NCI-H774 (cell line): ENCODE results near the gene HNF1B.

Experiments
- DNase-seq: peaks from one replicate; lab custom pipeline; 2025; lab: John Stamatoyannopoulos, UW

HNF1B gene

GRCh38 chr17:37735165-37735564, 9.7 kb downstream of the HNF1B start:
- DNase-seq, result no peak

- DNase-seq, result no peak
Observed at GRCh38 chr17:37732316-37732715, 12.5 kb downstream of the HNF1B start.

GRCh38 chr17:37731056-37731455, 13.8 kb downstream of the HNF1B start:
- DNase-seq, result no peak

GRCh38 chr17:37729905-37730304, 15.0 kb downstream of the HNF1B start:
- no peak for DNase-seq

GRCh38 chr17:37726891-37727675, 17.8 kb downstream of the HNF1B start:
- no peak for DNase-seq

- DNase-seq, result no peak
Observed at GRCh38 chr17:37726248-37726647, 18.6 kb downstream of the HNF1B start.

GRCh38 chr17:37725601-37726146, 19.2 kb downstream of the HNF1B start:
- no peak for DNase-seq

GRCh38 chr17:37725021-37725595, 19.8 kb downstream of the HNF1B start:
- no peak for DNase-seq

GRCh38 chr17:37720989-37721388, 23.9 kb downstream of the HNF1B start:
- DNase-seq, result no peak

- DNase-seq, result no peak
Observed at GRCh38 chr17:37719866-37720265, 25.0 kb downstream of the HNF1B start.

GRCh38 chr17:37718324-37719048, 26.4 kb downstream of the HNF1B start:
- no peak for DNase-seq

- no peak for DNase-seq
Observed at GRCh38 chr17:37717627-37718323, 27.1 kb downstream of the HNF1B start.

GRCh38 chr17:37714897-37715296, 30.0 kb downstream of the HNF1B start:
- no peak for DNase-seq

- DNase-seq, result no peak
Observed at GRCh38 chr17:37713624-37714023, 31.2 kb downstream of the HNF1B start.

GRCh38 chr17:37713028-37713431, 31.8 kb downstream of the HNF1B start:
- DNase-seq, result no peak

GRCh38 chr17:37711113-37711512, 33.7 kb downstream of the HNF1B start:
- DNase-seq, result no peak

GRCh38 chr17:37710344-37710886, 34.4 kb downstream of the HNF1B start:
- DNase-seq, result peak; percentile 97

GRCh38 chr17:37708616-37709212, 36.1 kb downstream of the HNF1B start:
- no peak for DNase-seq

GRCh38 chr17:37708008-37708615, 36.7 kb downstream of the HNF1B start:
- no peak for DNase-seq

- DNase-seq, result no peak
Observed at GRCh38 chr17:37706446-37706845, 38.4 kb downstream of the HNF1B start.

GRCh38 chr17:37702598-37702997, 42.3 kb downstream of the HNF1B start:
- DNase-seq, result no peak
